ENCODE results near the gene DOK5. TPM values are rescaled to one million over a fixed set of nuclear protein-coding genes. Genes with fewer than 3 reads are reported as not detected.

Gene DOK5
- total RNA-seq (not detected), polyA plus RNA-seq (under 1 TPM in 3 of 4 donors, not detected in 1; 0.11 to 0.36 (median 0.26) TPM)

DNA sequence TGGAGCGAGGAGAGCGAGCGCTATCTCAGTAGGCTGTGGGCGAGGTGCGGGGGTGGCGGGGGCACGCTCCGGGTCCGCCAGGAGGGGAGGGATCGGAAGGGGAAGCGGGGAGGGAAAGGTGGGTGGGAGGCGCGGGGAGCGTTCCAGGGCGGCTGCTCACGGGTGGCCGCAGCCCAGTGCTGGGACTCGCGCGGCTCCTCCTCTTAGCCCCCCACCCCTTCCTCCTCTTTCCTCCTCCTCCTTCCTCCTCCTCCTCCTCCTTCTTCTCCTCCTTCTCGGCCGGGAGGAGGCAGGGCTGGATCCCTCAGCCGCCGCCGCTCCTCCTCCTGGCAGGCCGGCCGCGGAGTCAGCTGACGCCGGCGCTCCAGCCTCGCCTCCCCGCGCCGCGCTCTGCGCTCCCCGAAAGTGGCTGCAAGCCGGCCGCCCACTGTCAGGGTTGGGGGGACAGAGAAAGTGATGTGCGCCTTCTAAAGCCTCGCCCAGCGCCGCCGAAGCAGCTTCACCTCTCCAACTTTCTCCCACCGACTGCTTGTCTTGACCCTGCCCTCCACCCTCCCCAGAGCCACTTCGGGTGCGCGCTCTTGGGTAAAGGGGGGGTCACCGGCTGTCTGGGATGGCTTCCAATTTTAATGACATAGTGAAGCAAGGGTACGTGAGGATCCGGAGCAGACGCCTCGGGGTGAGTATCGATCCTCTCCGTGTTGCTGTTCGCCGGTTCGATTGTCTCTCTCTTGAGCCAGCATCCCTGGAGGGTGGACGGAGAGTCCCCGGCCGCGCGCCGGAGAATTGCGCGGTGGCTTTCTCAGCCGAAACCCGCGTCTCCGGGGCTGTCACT is at the start of gene DOK5:
Gene DOK5, plus strand, starts transcription at position 260 of the 835 bp plus-strand sequence. Its CDS starts 354 bp downstream, at position 614.
- no peak for ATAC-seq (ENCODE audit: low read depth in 2 of 2)

DNA sequence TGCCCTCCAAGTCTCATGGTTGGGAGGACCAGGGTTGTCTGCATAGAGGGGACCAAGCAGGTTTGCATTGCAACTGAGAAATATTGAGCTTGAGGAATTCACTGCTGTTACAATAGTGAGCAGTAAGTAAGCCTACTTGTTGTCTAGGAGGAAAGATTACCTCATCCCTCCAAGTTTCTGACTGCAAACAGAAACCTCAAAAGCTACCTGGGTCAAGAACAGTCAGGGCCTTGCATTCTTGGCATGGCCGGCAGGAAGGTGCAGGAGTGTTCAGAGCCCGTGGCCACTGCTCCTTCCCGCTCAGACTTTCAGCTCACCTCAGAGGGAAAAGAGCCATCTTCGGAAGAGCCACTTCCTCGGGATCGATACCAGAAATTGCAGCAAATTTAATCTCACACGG is 46.0 kb upstream of the DOK5 start:
- H3K4me1 Mint-ChIP-seq = no peaks in the 10 kb centered on the region
- H3K9me3 Mint-ChIP-seq = peaks cover 0 to 11% (median 0%) of the 10 kb centered on the region in 7 donors

More for the DNA sequence above, at the start of gene DOK5:
- Mint-ChIP-seq H3K27me3 (peaks cover 53% of the 10 kb centered on the region), H3K9me3 (peaks cover 0 to 7% (median 3%) of the 10 kb centered on the region in 7 donors), H3K4me1 (peaks cover 0 to 10% (median 3%) of the 10 kb centered on the region in 4 donors), H3K4me3 (peak within 1 kb of the TSS in 1 of 4 donors; percentile 46), H3K36me3 (no peaks in the 10 kb centered on the region), H3K27ac (no peak within 1 kb of the TSS)
- Histone ChIP-seq H3K9me3 (ENCODE audit: control insufficient read depth in 2 of 2, low read length in 2 of 2) (no peaks in the 10 kb centered on the region), H3K4me3 (ENCODE audit: low read depth, low read length) (no peak within 1 kb of the TSS), H3K4me1 (ENCODE audit: control insufficient read depth, insufficient read depth, low read length, poor library complexity, severe bottlenecking) (peaks cover 2% of the 10 kb centered on the region), H3K27me3 (ENCODE audit: control insufficient read depth, insufficient read depth, low read length) (peaks cover 8% of the 10 kb centered on the region), H3K36me3 (ENCODE audit: control insufficient read depth, insufficient read depth, low read length) (no peaks in the 10 kb centered on the region), H3K27ac (ENCODE audit: insufficient read depth, low read length, poor library complexity, severe bottlenecking) (no peak within 1 kb of the TSS)
- peak in 1 of 3 donors; percentile 2 for DNase-seq

DNA sequence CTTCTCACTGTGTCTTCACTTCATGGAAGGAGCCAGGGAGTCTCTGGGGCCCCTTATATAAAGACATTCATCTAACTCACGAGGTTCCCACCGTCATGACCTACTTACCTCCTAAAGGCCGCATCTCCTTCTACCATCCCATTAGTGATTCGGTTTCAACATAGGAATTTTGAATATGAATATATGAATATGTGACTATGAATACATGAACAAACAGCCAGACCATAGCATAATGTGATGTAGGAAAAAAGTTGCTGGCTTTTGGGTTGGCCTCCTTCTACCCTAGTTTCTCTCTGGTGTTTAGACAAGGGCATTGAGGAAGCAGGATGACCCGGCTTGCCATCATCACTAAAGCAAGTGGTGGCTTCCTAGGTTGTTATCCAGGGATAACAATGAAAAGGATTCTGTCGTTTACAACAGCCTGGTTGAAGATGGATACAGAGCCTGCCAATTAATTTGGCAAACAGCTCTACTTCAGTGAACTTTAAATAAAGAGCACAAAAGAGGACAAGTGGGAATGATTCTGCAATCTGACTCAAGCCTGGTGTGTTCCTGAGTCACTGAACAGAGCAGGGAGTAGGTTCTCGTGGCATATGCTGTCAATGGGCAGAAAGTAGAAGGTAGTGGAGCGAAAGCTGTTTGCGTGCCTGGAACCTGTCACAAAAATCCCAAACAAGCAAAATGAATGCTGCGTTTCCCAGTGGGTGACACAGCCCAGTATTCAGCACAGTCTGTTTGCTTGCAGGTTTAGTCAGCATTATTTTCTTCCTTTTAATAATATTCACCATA is 44.0 kb upstream of the DOK5 start:
- DNase-seq (no peak), ATAC-seq (ENCODE audit: low read depth in 2 of 2) (no peak)
- no peak overlapping the region for H3K27ac ChIP-seq (ENCODE audit: insufficient read depth, low read length, poor library complexity, severe bottlenecking)
- no peaks in the 10 kb centered on the region for H3K9me3 ChIP-seq (ENCODE audit: control insufficient read depth in 2 of 2, low read length in 2 of 2)
- H3K4me3 Mint-ChIP-seq = peak overlapping the region in 1 of 4 donors; percentile 11
- H3K27ac Mint-ChIP-seq = no peak overlapping the region
- peaks cover 0 to 1% (median 0%) of the 10 kb centered on the region in 7 donors for H3K9me3 Mint-ChIP-seq
- no peak overlapping the region for H3K4me3 ChIP-seq (ENCODE audit: low read depth, low read length)
- H3K27me3 Mint-ChIP-seq = peaks cover 4% of the 10 kb centered on the region
- no peaks in the 10 kb centered on the region for H3K36me3 ChIP-seq (ENCODE audit: control insufficient read depth, insufficient read depth, low read length)
- no peaks in the 10 kb centered on the region for H3K36me3 Mint-ChIP-seq
- H3K27me3 ChIP-seq (ENCODE audit: control insufficient read depth, insufficient read depth, low read length) = no peaks in the 10 kb centered on the region
- no peaks in the 10 kb centered on the region for H3K4me1 ChIP-seq (ENCODE audit: control insufficient read depth, insufficient read depth, low read length, poor library complexity, severe bottlenecking)
- no peaks in the 10 kb centered on the region for H3K4me1 Mint-ChIP-seq

More for the DNA sequence above, 46.0 kb upstream of the DOK5 start:
- Mint-ChIP-seq H3K4me3 (no peak overlapping the region), H3K36me3 (no peaks in the 10 kb centered on the region), H3K27me3 (no peaks in the 10 kb centered on the region), H3K27ac (no peak overlapping the region)
- Histone ChIP-seq H3K36me3 (ENCODE audit: control insufficient read depth, insufficient read depth, low read length) (no peaks in the 10 kb centered on the region), H3K27ac (ENCODE audit: insufficient read depth, low read length, poor library complexity, severe bottlenecking) (no peak overlapping the region), H3K27me3 (ENCODE audit: control insufficient read depth, insufficient read depth, low read length) (no peaks in the 10 kb centered on the region), H3K4me3 (ENCODE audit: low read depth, low read length) (no peak overlapping the region), H3K4me1 (ENCODE audit: control insufficient read depth, insufficient read depth, low read length, poor library complexity, severe bottlenecking) (no peaks in the 10 kb centered on the region), H3K9me3 (ENCODE audit: control insufficient read depth in 2 of 2, low read length in 2 of 2) (no peaks in the 10 kb centered on the region)
- ATAC-seq (ENCODE audit: low read depth in 2 of 2) = no peak
- DNase-seq = no peak

DNA sequence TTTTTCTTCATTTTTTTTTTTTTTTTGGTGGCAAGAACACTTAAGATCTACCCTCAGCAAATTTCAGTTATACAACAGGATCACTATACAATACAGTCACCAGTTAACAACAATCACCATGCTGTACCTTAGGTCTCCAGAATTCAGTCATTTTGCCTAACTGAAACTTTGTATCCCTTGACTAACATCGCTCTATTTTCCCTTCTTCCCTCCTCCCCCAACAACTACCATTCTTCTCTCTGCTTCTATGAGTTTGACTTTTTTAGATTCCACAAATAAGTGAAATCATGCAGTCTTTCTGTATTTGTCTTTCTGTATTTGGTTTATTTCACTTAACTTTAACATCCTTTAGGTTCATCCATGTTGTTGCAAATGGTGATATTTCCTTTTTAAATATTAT is 42.4 kb upstream of the DOK5 start:
- H3K27me3 Mint-ChIP-seq = peaks cover 4% of the 10 kb centered on the region
- H3K9me3 Mint-ChIP-seq = peaks cover 0 to 1% (median 0%) of the 10 kb centered on the region in 7 donors
- H3K36me3 Mint-ChIP-seq = no peaks in the 10 kb centered on the region
- no peak overlapping the region for H3K4me3 ChIP-seq (ENCODE audit: low read depth, low read length)
- DNase-seq (no peak), ATAC-seq (ENCODE audit: low read depth in 2 of 2) (no peak)
- H3K4me3 Mint-ChIP-seq = no peak overlapping the region
- H3K27ac Mint-ChIP-seq = no peak overlapping the region
- H3K4me1 ChIP-seq (ENCODE audit: control insufficient read depth, insufficient read depth, low read length, poor library complexity, severe bottlenecking) = no peaks in the 10 kb centered on the region
- no peaks in the 10 kb centered on the region for H3K4me1 Mint-ChIP-seq
- no peaks in the 10 kb centered on the region for H3K9me3 ChIP-seq (ENCODE audit: control insufficient read depth in 2 of 2, low read length in 2 of 2)
- no peaks in the 10 kb centered on the region for H3K27me3 ChIP-seq (ENCODE audit: control insufficient read depth, insufficient read depth, low read length)
- H3K36me3 ChIP-seq (ENCODE audit: control insufficient read depth, insufficient read depth, low read length) = no peaks in the 10 kb centered on the region
- no peak overlapping the region for H3K27ac ChIP-seq (ENCODE audit: insufficient read depth, low read length, poor library complexity, severe bottlenecking)

DNA sequence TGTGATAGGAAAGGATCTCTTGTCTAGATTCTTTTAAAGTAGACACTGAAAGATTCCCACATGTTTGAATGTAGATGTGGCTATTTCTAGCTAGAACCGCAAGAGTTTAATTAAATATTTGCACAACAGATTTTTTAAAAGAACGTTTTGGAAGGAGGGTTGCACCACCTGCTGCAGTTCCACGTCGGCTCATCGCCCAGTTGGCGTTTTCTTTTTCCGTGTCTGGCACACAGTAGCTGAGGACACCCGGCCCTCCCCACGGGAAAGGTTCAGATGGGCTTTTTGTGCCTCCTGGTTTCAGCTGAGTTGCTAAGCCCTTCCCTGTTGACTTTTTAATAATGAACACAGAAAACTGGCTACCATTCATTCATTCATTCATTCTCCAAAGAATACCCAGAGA is 41.8 kb upstream of the DOK5 start:
- Mint-ChIP-seq H3K9me3 (no peaks in the 10 kb centered on the region), H3K4me1 (no peaks in the 10 kb centered on the region), H3K27me3 (peaks cover 4% of the 10 kb centered on the region), H3K27ac (no peak overlapping the region), H3K4me3 (no peak overlapping the region), H3K36me3 (no peaks in the 10 kb centered on the region)
- ATAC-seq (ENCODE audit: low read depth in 2 of 2) (no peak), DNase-seq (no peak)
- no peak overlapping the region for H3K4me3 ChIP-seq (ENCODE audit: low read depth, low read length)
- H3K9me3 ChIP-seq (ENCODE audit: control insufficient read depth in 2 of 2, low read length in 2 of 2) = no peaks in the 10 kb centered on the region
- no peaks in the 10 kb centered on the region for H3K36me3 ChIP-seq (ENCODE audit: control insufficient read depth, insufficient read depth, low read length)
- no peaks in the 10 kb centered on the region for H3K4me1 ChIP-seq (ENCODE audit: control insufficient read depth, insufficient read depth, low read length, poor library complexity, severe bottlenecking)
- no peak overlapping the region for H3K27ac ChIP-seq (ENCODE audit: insufficient read depth, low read length, poor library complexity, severe bottlenecking)
- H3K27me3 ChIP-seq (ENCODE audit: control insufficient read depth, insufficient read depth, low read length) = no peaks in the 10 kb centered on the region

DNA sequence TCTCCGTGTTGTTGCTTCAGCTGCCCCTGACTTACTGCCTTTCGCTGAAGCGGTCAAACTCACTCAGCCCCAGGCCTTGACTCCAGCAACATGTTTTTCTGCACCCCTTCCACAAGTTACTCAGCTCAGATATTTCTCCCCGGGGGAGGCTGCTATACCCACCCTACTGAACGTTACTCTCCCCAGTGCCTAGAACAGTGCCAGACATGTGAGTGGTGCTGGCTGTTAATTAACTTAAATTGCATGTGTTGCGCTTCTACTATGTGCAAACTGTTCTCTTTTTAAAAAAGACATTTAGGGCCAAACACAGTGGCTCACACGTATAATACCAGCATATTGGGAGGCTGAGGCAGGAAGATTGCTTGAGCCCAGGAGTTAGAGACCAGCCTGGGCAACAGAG is 41.2 kb upstream of the DOK5 start:
- H3K27ac Mint-ChIP-seq = no peak overlapping the region
- H3K9me3 Mint-ChIP-seq = no peaks in the 10 kb centered on the region
- Histone ChIP-seq H3K4me1 (ENCODE audit: control insufficient read depth, insufficient read depth, low read length, poor library complexity, severe bottlenecking) (no peaks in the 10 kb centered on the region), H3K36me3 (ENCODE audit: control insufficient read depth, insufficient read depth, low read length) (no peaks in the 10 kb centered on the region), H3K9me3 (ENCODE audit: control insufficient read depth in 2 of 2, low read length in 2 of 2) (no peaks in the 10 kb centered on the region), H3K27ac (ENCODE audit: insufficient read depth, low read length, poor library complexity, severe bottlenecking) (no peak overlapping the region), H3K27me3 (ENCODE audit: control insufficient read depth, insufficient read depth, low read length) (no peaks in the 10 kb centered on the region), H3K4me3 (ENCODE audit: low read depth, low read length) (no peak overlapping the region)
- DNase-seq (no peak), ATAC-seq (ENCODE audit: low read depth in 2 of 2) (no peak)
- H3K36me3 Mint-ChIP-seq = no peaks in the 10 kb centered on the region
- H3K27me3 Mint-ChIP-seq = peaks cover 4% of the 10 kb centered on the region
- no peak overlapping the region for H3K4me3 Mint-ChIP-seq
- no peaks in the 10 kb centered on the region for H3K4me1 Mint-ChIP-seq

DNA sequence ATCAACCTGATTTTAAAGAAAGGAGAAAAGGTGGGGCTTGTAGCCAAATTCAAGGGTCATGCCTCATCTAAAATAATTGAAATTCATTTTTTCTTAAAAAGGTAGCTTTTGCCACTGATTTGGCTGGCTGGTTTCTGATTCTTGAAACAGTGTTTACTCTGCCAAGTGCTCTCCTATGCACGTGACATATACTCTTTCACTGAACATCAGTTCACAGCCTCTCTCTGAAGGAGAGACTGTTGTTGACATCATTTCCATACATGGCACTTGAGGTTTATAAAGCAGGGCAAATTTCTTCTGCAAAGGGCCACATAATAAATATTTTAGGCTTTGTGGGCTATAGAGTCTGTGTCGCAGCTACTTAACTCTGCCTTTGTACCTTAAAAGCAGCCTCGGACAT is 40.4 kb upstream of the DOK5 start:
- no peak for ATAC-seq (ENCODE audit: low read depth in 2 of 2)
- Mint-ChIP-seq H3K27ac (no peak overlapping the region), H3K36me3 (no peaks in the 10 kb centered on the region), H3K9me3 (no peaks in the 10 kb centered on the region), H3K4me3 (no peak overlapping the region), H3K4me1 (no peaks in the 10 kb centered on the region), H3K27me3 (peaks cover 4% of the 10 kb centered on the region)
- no peak for DNase-seq
- Histone ChIP-seq H3K27me3 (ENCODE audit: control insufficient read depth, insufficient read depth, low read length) (no peaks in the 10 kb centered on the region), H3K4me3 (ENCODE audit: low read depth, low read length) (no peak overlapping the region), H3K9me3 (ENCODE audit: control insufficient read depth in 2 of 2, low read length in 2 of 2) (no peaks in the 10 kb centered on the region), H3K36me3 (ENCODE audit: control insufficient read depth, insufficient read depth, low read length) (no peaks in the 10 kb centered on the region), H3K27ac (ENCODE audit: insufficient read depth, low read length, poor library complexity, severe bottlenecking) (no peak overlapping the region), H3K4me1 (ENCODE audit: control insufficient read depth, insufficient read depth, low read length, poor library complexity, severe bottlenecking) (no peaks in the 10 kb centered on the region)

Measured in CD4-positive, CD25-positive, alpha-beta regulatory T cell (primary cell).